Activated B cell treated with CpG ODN at 0.5 μM for 24 hours (primary cell): Measurements from ENCODE around the gene INPP1. TPM values are rescaled to one million over a fixed set of nuclear protein-coding genes. Genes with fewer than 3 reads are reported as not detected.
"Not testable (repeated sequence)": the region's sequence is repeated elsewhere in the genome, so short reads cannot be mapped to it uniquely, and the experiment has no call there.

ENCODE experiments used
- ATAC-seq: fragments of 200-7000 bp; cut with Tn5 transposase; one replicate; pipeline ENCODE4 v1.10.0; 2021; ENCODE audit warnings: low read depth, mild to moderate bottlenecking, moderate library complexity
- CTCF ChIA-PET: fragments of 350-600 bp; sonication (Branson Sonifier 250); formaldehyde crosslinking; loops from one replicate; lab custom pipeline; 2021; ENCODE audit warnings: antibody characterized with exemption; lab: Charles Lee
- POLR2A ChIA-PET: fragments of 350-600 bp; sonication (Branson Sonifier 250); formaldehyde crosslinking; loops from one replicate; lab custom pipeline; 2021; ENCODE audit warnings: antibody characterized with exemption; lab: Charles Lee
- DNase-seq: peaks from one replicate; pipeline ENCODE4 v3.0.0; 2022
- H3K27ac Mint-ChIP-seq: one replicate; pipeline ENCODE4 v1.8.0; 2020; ENCODE audit warnings: mixed read lengths
- H3K27me3 Mint-ChIP-seq: one replicate; pipeline ENCODE4 v1.8.0; 2021; ENCODE audit warnings: mixed read lengths
- H3K36me3 Mint-ChIP-seq: one replicate; pipeline ENCODE4 v1.8.0; 2021; ENCODE audit warnings: low read depth, mixed read lengths
- H3K4me1 Mint-ChIP-seq: one replicate; pipeline ENCODE4 v1.8.0; 2021; ENCODE audit warnings: mixed read lengths
- H3K4me3 Mint-ChIP-seq: one replicate; pipeline ENCODE4 v1.8.0; 2020; ENCODE audit warnings: mild to moderate bottlenecking, mixed read lengths
- H3K9me3 Mint-ChIP-seq: one replicate; pipeline ENCODE4 v1.8.0; 2020; ENCODE audit warnings: mixed read lengths
- intact Hi-C: fragments of 100-400 bp; cut with micrococcal nuclease; formaldehyde crosslinking; loops from one replicate; pipeline ENCODE4 v1.15.1; 2024
- total RNA-seq: library from RNA; stranded (reverse); gene quantifications from 2 replicates; pipeline ENCODE4 v1.2.3, GENCODE V29; 2022
- TF ChIP-seq, protein P1 (sequence below): fragments of 200-600 bp; IDR thresholded peaks from one replicate; pipeline ENCODE4 v1.8.0; 2022; ENCODE audit warnings: antibody characterized with exemption, mild to moderate bottlenecking

Gene INPP1
- total RNA-seq, 1 donor from 2014 or later: 4.2 TPM

DNA sequence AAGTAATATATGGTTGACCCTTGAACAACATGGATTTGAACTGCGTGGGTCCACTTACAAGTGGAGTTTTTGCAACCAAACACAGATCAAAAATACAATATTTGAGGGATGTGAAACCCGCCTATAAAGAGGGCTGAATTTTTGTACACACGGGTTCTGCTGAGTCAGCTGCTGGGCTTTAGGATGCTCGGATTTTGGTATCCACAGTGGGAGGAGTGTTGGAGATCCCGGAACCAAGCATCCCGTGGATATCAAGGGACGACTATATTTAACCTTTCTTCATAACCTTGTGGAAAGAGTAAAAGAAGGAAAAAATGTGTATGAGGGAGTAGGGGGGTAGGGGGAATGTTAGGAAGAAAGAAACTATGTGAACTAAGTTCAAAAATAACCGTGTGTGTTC lies 10.0 kb upstream of the INPP1 start:
- DNase-seq (no peak), ATAC-seq (no peak)
- CTCF ChIA-PET: no interaction called here
- intact Hi-C loops: no loop called here
- Mint-ChIP-seq H3K27ac (no peak overlapping the region), H3K4me1 (no peaks in the 10 kb centered on the region), H3K36me3 (no peaks in the 10 kb centered on the region), H3K4me3 (no peak overlapping the region), H3K9me3 (peaks cover 2% of the 10 kb centered on the region), H3K27me3 (peaks cover 7% of the 10 kb centered on the region)
- POLR2A ChIA-PET: no interaction called here
- TF ChIP-seq, protein P1, sequence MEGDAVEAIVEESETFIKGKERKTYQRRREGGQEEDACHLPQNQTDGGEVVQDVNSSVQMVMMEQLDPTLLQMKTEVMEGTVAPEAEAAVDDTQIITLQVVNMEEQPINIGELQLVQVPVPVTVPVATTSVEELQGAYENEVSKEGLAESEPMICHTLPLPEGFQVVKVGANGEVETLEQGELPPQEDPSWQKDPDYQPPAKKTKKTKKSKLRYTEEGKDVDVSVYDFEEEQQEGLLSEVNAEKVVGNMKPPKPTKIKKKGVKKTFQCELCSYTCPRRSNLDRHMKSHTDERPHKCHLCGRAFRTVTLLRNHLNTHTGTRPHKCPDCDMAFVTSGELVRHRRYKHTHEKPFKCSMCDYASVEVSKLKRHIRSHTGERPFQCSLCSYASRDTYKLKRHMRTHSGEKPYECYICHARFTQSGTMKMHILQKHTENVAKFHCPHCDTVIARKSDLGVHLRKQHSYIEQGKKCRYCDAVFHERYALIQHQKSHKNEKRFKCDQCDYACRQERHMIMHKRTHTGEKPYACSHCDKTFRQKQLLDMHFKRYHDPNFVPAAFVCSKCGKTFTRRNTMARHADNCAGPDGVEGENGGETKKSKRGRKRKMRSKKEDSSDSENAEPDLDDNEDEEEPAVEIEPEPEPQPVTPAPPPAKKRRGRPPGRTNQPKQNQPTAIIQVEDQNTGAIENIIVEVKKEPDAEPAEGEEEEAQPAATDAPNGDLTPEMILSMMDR: no peak

DNA sequence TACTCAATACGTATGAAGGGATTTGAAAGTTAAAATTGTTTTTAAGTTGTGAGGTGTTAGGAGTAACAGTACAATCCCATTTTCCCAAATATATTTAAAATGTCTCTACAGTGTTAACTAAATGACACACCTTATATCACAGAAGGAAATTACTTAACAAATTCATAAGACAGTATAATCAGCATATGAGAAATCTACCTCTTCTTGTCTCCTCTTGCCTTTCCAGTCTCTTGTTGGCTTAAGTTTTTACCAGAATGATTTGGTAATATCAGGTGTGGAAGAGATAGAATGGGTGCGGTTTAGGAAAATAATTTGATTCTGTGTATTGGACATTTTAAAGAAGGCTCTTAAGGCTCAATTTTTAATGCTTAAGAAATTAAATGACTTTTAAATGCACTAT lies 9.5 kb upstream of the INPP1 start:
- intact Hi-C loops: no loop called here

DNA sequence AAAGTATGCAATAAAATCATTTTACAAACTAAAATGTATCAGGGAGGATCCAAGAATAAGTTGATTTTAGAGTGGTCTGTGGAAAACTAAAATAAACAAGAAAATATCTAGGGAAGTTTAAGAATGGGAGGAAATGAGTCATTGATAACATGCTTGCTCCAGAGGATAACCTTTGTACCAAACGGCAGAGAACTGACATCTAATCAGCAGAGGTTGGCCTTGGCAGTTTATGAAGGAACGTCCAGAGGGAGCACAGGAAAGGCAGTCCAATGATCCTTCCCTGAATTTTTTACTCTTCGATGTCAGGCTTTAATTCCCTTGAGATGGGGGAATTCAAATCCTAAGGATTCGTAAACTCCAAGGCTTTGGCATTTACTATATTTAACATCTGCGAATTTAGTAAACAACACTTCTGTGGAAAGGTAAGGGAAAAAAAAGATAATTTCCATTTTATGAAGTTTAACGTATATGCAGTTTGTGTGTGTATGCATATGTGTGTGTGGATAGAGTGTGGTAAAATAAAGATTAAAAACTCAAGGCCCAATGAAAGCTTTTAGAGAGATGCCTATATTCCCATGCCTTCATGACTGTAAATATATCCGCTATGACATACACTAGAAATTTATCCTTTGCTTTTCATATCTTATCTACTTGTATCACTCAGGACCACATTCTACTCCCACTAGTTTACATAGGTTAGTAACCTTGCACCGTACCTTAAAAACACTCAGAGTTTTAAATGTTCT lies 8.7 kb upstream of the INPP1 start:
- no peaks in the 10 kb centered on the region for H3K36me3 Mint-ChIP-seq
- peaks cover 2% of the 10 kb centered on the region for H3K27me3 Mint-ChIP-seq
- peaks cover 2% of the 10 kb centered on the region for H3K9me3 Mint-ChIP-seq
- H3K4me3 Mint-ChIP-seq: no peak overlapping the region
- intact Hi-C loops: no loop called here
- ChIA-PET POLR2A (no interaction called here), CTCF (no interaction called here)
- DNase-seq: no peak
- no peak overlapping the region for H3K27ac Mint-ChIP-seq
- no peak for ATAC-seq
- TF ChIP-seq, protein P1: no peak
- H3K4me1 Mint-ChIP-seq: no peaks in the 10 kb centered on the region

More for the DNA sequence above, 9.5 kb upstream of the INPP1 start:
- ChIA-PET POLR2A (no interaction called here), CTCF (no interaction called here)
- Mint-ChIP-seq H3K27ac (no peak overlapping the region), H3K27me3 (peaks cover 7% of the 10 kb centered on the region), H3K36me3 (no peaks in the 10 kb centered on the region), H3K4me3 (no peak overlapping the region), H3K4me1 (no peaks in the 10 kb centered on the region), H3K9me3 (peaks cover 2% of the 10 kb centered on the region)
- ATAC-seq (no peak), DNase-seq (no peak)
- TF ChIP-seq, protein P1: no peak

DNA sequence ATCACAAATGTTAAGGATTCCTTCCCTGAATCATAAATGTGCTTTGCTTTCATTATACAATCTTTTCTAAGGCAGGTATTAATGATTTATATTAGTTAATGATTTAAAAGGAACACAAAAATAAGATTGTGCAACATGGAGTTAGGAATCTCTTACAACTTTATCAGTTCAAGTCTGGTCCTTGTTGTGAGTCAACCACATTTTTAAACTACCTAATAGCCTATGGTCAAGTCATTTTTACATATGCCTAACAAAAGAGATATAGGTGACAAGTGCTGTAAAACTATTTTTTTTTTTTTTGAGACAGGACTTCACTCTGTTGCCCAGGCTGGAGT lies 8.2 kb upstream of the INPP1 start:
- Mint-ChIP-seq H3K4me3 (no peak overlapping the region), H3K4me1 (no peaks in the 10 kb centered on the region), H3K36me3 (no peaks in the 10 kb centered on the region), H3K9me3 (peaks cover 2% of the 10 kb centered on the region), H3K27me3 (peaks cover 2% of the 10 kb centered on the region), H3K27ac (no peak overlapping the region)
- intact Hi-C loops: no loop called here
- TF ChIP-seq, protein P1: no peak
- no peak for ATAC-seq
- POLR2A ChIA-PET: no interaction called here
- CTCF ChIA-PET: no interaction called here
- DNase-seq: no peak

DNA sequence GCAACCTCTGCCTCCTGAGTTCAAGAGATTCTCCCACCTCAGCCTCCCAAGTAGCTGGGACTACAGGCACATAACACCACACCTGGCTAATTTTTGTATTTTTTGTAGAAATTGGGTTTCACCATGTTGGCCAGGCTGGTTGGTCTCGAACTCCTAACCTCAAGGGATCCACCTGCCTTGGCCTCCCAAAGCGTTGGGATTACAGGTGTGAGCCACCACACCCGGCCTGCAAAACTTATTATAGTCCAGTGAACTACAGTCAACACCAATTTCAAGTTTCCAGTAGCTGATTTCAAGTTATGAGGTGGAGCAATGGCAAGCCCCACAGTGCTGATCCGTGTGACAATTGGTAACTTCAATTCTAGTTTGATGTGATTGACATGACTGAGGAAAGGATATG lies 7.8 kb upstream of the INPP1 start:
- H3K4me1 Mint-ChIP-seq, POLR2A ChIA-PET, H3K27me3 Mint-ChIP-seq, H3K4me3 Mint-ChIP-seq, H3K27ac Mint-ChIP-seq, H3K9me3 Mint-ChIP-seq, CTCF ChIA-PET, intact Hi-C loops, ATAC-seq, H3K36me3 Mint-ChIP-seq, DNase-seq: not testable (repeated sequence)

DNA sequence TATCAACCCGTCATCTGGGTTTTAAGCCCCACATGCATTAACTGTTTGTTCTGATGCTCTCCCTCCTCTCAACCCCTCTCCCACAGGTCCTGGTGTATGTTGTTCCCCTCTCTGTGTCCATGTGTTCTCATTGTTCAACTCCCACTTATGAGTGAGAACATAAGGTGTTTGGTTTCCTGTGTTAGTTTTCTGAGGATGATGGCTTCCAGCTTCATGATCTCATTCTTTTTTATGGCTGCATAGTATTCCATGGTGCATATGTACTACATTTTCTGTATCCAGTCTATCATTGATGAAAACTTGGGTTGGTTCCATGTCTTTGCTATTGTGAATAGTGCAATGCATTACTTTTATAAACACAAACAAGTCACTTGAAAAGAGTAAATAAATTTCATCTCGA lies 7.0 kb upstream of the INPP1 start:
- no peak overlapping the region for H3K27ac Mint-ChIP-seq
- H3K27me3 Mint-ChIP-seq: no peaks in the 10 kb centered on the region
- peaks cover 2% of the 10 kb centered on the region for H3K9me3 Mint-ChIP-seq
- no peak for DNase-seq
- intact Hi-C loops: no loop called here
- H3K4me1 Mint-ChIP-seq: no peaks in the 10 kb centered on the region
- TF ChIP-seq, protein P1: no peak
- H3K4me3 Mint-ChIP-seq: no peak overlapping the region
- POLR2A ChIA-PET: no interaction called here
- H3K36me3 Mint-ChIP-seq: no peaks in the 10 kb centered on the region
- no peak for ATAC-seq
- CTCF ChIA-PET: no interaction called here
